ENCODE results near the gene MGAT5B. TPM values are rescaled to one million over a fixed set of nuclear protein-coding genes. Genes with fewer than 3 reads are reported as not detected.

The MGAT5B gene
- total and polyA plus RNA-seq, 2 of the 13 experiments (the other 11 are each of a cell fraction or from before 2014, with no cell fraction given) = 0.07 to 0.13 TPM

- Histone ChIP-seq H3K27me3 (ENCODE audit: control insufficient read depth in 1 of 2, insufficient read depth in 2 of 2, low read length in 2 of 2) (peaks cover 8 to 63% of the 10 kb centered on the region in 2 experiments), H3K4me1 (ENCODE audit: insufficient read depth, low read length) (0 out of 2 replicates have a peak, but pooled peaks cover 4% of the 10 kb centered on the region), H2AFZ (ENCODE audit: low read length) (no peak overlapping the region), H3K79me2 (ENCODE audit: insufficient read depth, low read length) (no peaks in the 10 kb centered on the region), H3K36me3 (replicated peaks in 1 of 2; ENCODE audit: control insufficient read depth in 1 of 2, insufficient read depth in 2 of 2, low read length in 2 of 2) (no peaks in the 10 kb centered on the region), H3K9me3 (ENCODE audit: low read length) (no peaks in the 10 kb centered on the region), H3K9ac (ENCODE audit: insufficient read depth, low read depth, low read length) (no peak overlapping the region), H3K27ac (ENCODE audit: extremely low read length, insufficient read depth, low read length) (no peak overlapping the region), H3K4me3 (replicated peaks in 1 of 3; ENCODE audit: insufficient read depth in 1 of 3, low read depth in 2 of 3, low read length in 3 of 3) (no peak overlapping the region), H3K4me2 (ENCODE audit: low read depth, low read length) (no peak overlapping the region), H4K20me1 (ENCODE audit: insufficient read depth, low read length) (no peaks in the 10 kb centered on the region)
- in situ Hi-C loops (cut with HindIII; ENCODE audit: extremely low pct_ligation_motif_present, low pct_unique_long_range_greater_than_20kb) (loop anchor here (25.0 kb wide), 1 partner anchor 384 kb away; no protein-coding TSS in a partner anchor), intact Hi-C loops (cut with micrococcal nuclease; ENCODE audit: unreplicated experiment) (no loop called here)
- FAIRE-seq (no peak), ATAC-seq (no peak), DNase-seq (ENCODE audit: low spot score) (no peak)
- TF ChIP-seq KLF13 (CRISPR knock-in tag; IDR thresholded peaks at IDR 0.05) = no peak
- TF ChIP-seq PLRG1 (conservative IDR thresholded peaks at IDR 0.05) = no peak
- TF ChIP-seq, protein P1, sequence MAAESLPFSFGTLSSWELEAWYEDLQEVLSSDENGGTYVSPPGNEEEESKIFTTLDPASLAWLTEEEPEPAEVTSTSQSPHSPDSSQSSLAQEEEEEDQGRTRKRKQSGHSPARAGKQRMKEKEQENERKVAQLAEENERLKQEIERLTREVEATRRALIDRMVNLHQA (CRISPR knock-in tag; IDR thresholded peaks at IDR 0.05) = no peak
- no peak for TF ChIP-seq ZNF570 (CRISPR knock-in tag; IDR thresholded peaks at IDR 0.05; ENCODE audit: borderline replicate concordance)
- ChIA-PET POLR2A (no interaction called here), CTCF (ENCODE audit: low intra/inter-chr PET ratio, low total read pairs) (no interaction called here)
- no TSS peak for BruUV-seq (replicated peaks)
- 15% methylated on average over 8 of the region's 8 CpGs for WGBS (ENCODE audit: low lambda C conversion rate)
These were observed 15.4 kb upstream of the MGAT5B start for GRCh38 chr17:76852843-76853242.

- CTCF ChIA-PET (ENCODE audit: low intra/inter-chr PET ratio, low total read pairs) = no interaction called here
- H3K4me1 ChIP-seq (ENCODE audit: insufficient read depth, low read length) = no peaks in the 10 kb centered on the region
- FAIRE-seq (no peak), ATAC-seq (no peak), DNase-seq (ENCODE audit: low spot score) (no peak)
- 33% methylated on average over 3 of the region's 3 CpGs for WGBS (ENCODE audit: low lambda C conversion rate)
- no peak for TF ChIP-seq ZNF629 (CRISPR knock-in tag; conservative IDR thresholded peaks at IDR 0.05)
- TF ChIP-seq NPAS2 (CRISPR knock-in tag; IDR thresholded peaks at IDR 0.05; ENCODE audit: borderline replicate concordance) = no peak
- TF ChIP-seq U2AF2 (IDR thresholded peaks at IDR 0.05; ENCODE audit: low read depth, low read length) = no peak
- TF ChIP-seq CENPBD1 (CRISPR knock-in tag; IDR thresholded peaks at IDR 0.05; ENCODE audit: borderline replicate concordance, low read depth) = no peak
- no peak for TF ChIP-seq ZNF18 (CRISPR knock-in tag; IDR thresholded peaks at IDR 0.05; ENCODE audit: insufficient replicate concordance)
- TF ChIP-seq ZNF33A (CRISPR knock-in tag; IDR thresholded peaks at IDR 0.05; ENCODE audit: borderline replicate concordance) = no peak
- TF ChIP-seq ZNF431 (CRISPR knock-in tag; IDR thresholded peaks at IDR 0.05; ENCODE audit: borderline replicate concordance, low read depth) = no peak
- no peak for TF ChIP-seq THAP8 (CRISPR knock-in tag; IDR thresholded peaks at IDR 0.05; ENCODE audit: borderline replicate concordance)
- no peak for TF ChIP-seq MTF2 (CRISPR knock-in tag; IDR thresholded peaks at IDR 0.05; ENCODE audit: borderline replicate concordance)
- no peak for TF ChIP-seq EEA1 (CRISPR knock-in tag; IDR thresholded peaks at IDR 0.05; ENCODE audit: borderline replicate concordance)
- TF ChIP-seq SIN3A (IDR thresholded peaks at IDR 0.05; ENCODE audit: borderline replicate concordance, low read depth, low read length) = no peak
- no peak overlapping the region for H2AFZ ChIP-seq (ENCODE audit: low read length)
- H3K4me2 ChIP-seq (ENCODE audit: low read depth, low read length) = no peak overlapping the region
- H3K36me3 ChIP-seq (replicated peaks in 1 of 2; ENCODE audit: control insufficient read depth in 1 of 2, insufficient read depth in 2 of 2, low read length in 2 of 2) = no peaks in the 10 kb centered on the region
- in situ Hi-C loops (cut with HindIII; ENCODE audit: extremely low pct_ligation_motif_present, low pct_unique_long_range_greater_than_20kb) = loop anchor here (25.0 kb wide), 1 partner anchor 382 kb away; no protein-coding TSS in a partner anchor
- H3K27ac ChIP-seq (ENCODE audit: extremely low read length, insufficient read depth, low read length) = no peak overlapping the region
- H3K4me3 ChIP-seq (replicated peaks in 1 of 3; ENCODE audit: insufficient read depth in 1 of 3, low read depth in 2 of 3, low read length in 3 of 3) = no peak overlapping the region
- H3K79me2 ChIP-seq (ENCODE audit: insufficient read depth, low read length) = no peaks in the 10 kb centered on the region
- BruUV-seq (replicated peaks) = no TSS peak
- no peak overlapping the region for H3K9ac ChIP-seq (ENCODE audit: insufficient read depth, low read depth, low read length)
- intact Hi-C loops (cut with micrococcal nuclease; ENCODE audit: unreplicated experiment) = no loop called here
- POLR2A ChIA-PET = no interaction called here
- H3K9me3 ChIP-seq (ENCODE audit: low read length) = no peaks in the 10 kb centered on the region
- H3K27me3 ChIP-seq (ENCODE audit: control insufficient read depth in 1 of 2, insufficient read depth in 2 of 2, low read length in 2 of 2) = peaks cover 8 to 68% of the 10 kb centered on the region in 2 experiments
- 0 out of 2 replicates have a peak, but pooled peaks cover under 1% of the 10 kb centered on the region for H4K20me1 ChIP-seq (ENCODE audit: insufficient read depth, low read length)
These were observed 13.1 kb upstream of the MGAT5B start for GRCh38 chr17:76855105-76855504.

All from HepG2 (cell line).